DOHH2 (cell line): ENCODE data around the gene CRYBG1.

Experiments used
- CTCF ChIP-seq: fragments of 200-600 bp; sonication (generic); IDR thresholded peaks from one replicate; pipeline ENCODE4 v1.5.1; 2014; ENCODE audit warnings: antibody characterized with exemption, mild to moderate bottlenecking, low read depth, low read length; ENCODE audit not compliant: poor library complexity, severe bottlenecking
- EZH2phosphoT487 ChIP-seq: fragments of 200-600 bp; sonication (generic); IDR thresholded peaks from 2 replicates; pipeline ENCODE4 v1.6.1; 2017; ENCODE audit warnings: borderline replicate concordance, mild to moderate bottlenecking, antibody characterized with exemption, low read length, moderate library complexity, mixed read lengths

DNA sequence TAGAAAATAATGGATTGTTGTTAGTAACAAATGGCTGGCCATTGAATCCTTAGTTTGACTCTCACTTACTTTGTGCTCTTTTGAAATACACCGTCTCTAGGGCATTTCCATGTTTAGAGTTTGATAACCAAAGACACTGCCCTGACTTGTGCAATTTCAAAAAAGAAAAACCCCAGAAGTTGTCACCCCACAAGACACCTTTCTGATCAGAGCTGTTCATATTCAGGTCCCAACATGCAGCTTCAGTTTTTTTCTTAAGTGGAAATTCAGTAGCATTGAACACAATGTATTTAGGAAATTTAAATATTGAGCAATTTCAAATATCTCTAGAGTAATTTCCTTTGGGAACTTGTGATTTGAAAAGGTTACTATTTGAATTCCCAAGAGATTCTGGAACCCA, 19.4 kb downstream of the CRYBG1 start:
- TF ChIP-seq CTCF = no peak
- TF ChIP-seq EZH2phosphoT487 = no peak
